H54 (cell line): ENCODE data around the gene ARID3B.

Experiments
- DNase-seq: peaks from one replicate; pipeline ENCODE4 v3.0.0; 2011; ENCODE audit warnings: low spot score, mixed read lengths; ENCODE audit not compliant: insufficient read length
- FAIRE-seq: peaks from 3 replicates; lab custom pipeline; 2011; peaks lifted over from hg19 to GRCh38; lab: Jason Lieb, UNC
- POLR2A ChIP-seq: IDR thresholded peaks from 2 replicates; pipeline ENCODE4 v1.6.1; 2011; ENCODE audit warnings: low read depth, mild to moderate bottlenecking, low read length

Gene ARID3B

DNA sequence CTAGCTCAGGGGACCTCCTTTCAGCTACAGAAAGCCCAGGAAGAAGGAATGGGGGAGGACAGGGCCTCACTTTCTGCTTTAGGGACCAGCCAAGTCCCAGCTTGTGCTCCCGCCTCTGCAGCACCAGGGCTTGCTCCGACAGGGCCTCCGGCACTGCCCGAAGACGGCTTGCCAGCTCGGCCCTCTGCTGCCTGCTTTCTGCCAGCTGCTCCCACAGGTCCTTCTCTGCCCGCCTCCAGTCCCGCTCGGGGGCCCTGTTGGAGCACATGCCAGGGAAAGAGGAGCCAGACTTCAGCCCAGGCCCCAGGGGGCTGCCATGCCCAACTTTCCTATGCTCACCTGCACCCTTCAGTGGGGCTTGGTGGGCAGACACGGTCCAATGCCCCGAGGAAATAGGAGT is 70.3 kb downstream of the ARID3B start:
- DNase-seq (no peak), FAIRE-seq (no peak)
- no peak for TF ChIP-seq POLR2A

DNA sequence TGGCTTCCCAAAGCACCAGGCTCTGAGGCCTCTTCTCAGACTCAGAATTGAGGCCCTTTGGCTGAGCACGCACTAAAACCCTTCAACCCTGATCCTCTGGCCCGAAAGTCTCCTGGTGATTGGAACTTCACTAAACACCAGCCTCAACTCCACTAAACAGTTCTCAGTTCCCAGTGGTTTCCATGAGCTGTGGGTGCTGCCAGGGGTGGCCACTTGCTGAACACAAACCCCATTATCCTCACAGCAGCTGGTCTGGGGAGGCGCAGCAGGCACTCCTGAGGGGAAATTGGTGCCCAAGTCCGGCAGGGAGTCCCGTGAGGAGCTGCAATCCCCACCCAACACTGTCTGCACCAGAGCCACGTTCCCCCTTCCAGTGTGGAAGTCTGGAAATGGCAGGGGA is 70.8 kb downstream of the ARID3B start:
- DNase-seq (no peak), FAIRE-seq (no peak)
- TF ChIP-seq POLR2A, result no peak

DNA sequence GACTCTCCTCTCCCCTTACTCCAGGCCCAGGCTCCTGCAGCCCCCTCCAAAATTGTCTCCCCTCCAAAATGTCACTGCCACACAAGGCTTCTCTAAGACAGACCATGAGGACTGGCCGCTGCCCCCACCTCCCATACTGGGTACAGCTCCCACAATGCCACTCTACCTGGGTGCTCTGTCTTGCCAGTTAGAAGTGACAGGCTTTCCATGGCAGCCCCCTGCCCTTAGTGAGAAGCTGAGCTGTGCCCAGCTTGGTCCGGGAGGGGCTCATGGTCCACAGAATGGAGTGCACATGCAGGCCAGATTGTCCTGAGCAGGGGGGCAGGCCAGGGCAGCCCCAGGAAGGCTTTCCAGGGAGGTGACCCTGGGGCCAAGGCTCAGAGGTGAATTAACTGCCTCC is 71.7 kb downstream of the ARID3B start:
- DNase-seq (no peak), FAIRE-seq (no peak)
- TF ChIP-seq POLR2A, result no peak

DNA sequence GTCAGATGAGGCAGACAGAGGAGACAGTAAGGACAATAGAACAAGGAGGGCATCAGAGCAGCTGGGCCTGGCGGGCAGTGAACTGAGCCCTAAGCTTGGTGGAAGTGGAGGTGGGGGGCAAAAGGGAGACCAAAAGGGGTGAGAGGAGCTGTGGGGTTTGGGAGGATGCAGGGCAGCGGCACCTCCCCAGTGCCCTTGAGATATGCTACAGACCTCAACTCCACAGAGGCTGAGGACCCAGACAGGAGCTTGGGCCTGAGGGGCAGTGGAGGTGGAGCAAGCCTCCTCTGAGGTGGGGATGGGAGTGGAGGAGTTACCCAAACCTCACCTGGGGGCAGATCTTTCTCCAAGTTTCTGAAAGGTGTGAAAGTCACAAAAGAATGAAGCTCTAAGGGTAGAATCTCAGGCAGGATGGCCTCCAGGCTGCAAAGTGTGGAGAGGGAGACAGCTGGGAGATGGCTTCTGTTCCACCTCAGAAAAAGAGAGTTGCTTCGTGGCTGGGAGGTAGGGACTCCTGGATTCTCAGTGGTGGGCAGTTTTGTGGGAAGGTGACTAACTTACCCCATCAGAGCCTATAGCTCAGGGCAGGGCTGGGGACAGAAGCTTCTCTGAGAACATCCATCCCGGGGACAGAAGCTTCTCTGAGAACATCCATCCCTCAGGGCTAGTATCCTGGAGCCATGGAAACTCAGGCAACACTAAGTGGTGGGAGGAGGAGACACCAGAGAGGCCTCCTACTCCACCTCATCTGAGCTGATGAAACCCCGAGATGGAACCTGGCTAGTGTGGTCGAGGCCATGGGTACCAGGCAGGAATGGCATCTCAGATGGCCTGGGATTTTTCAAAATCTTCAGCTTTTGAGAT is 72.3 kb downstream of the ARID3B start:
- TF ChIP-seq POLR2A, result no peak
- DNase-seq (no peak), FAIRE-seq (no peak)

DNA sequence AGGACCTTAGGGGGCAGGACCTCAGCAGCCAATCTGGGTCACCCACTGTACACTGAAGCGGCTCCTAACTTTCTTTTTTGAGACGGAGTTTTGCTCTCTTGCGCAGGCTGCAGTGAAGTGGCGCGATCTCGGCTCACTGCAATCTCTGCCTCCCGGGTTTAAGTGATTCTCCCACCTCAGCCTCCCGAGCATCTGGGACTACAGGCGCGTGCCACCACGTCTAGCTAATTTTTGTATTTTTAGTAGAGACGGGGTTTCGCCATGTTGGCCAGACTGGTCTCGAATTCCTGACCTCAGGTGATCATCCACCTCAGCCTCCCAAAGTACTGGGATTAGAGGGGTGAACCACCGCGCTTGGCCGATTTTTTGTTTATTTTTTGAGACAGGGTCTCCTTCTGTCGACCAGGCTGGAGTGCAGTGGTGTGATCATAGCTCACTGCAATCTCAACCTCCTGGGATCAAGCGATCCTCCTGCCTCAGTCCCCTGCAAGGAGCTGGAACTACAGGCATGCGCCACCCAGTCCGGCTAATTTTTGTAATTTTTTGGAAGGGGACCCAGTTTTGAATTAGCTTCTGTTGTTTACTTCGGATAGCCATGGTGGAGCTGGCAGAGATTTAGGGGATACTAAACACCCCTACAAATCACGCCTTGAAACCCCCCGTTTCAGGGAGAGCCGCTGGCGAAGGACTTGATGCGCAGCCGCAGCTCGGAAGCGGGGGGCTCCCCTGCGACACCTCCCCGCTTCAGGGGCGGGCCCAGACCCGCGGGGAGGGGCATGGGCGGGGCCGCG is 73.1 kb downstream of the ARID3B start:
- TF ChIP-seq POLR2A, result no peak
- FAIRE-seq (no peak), DNase-seq (no peak)

DNA sequence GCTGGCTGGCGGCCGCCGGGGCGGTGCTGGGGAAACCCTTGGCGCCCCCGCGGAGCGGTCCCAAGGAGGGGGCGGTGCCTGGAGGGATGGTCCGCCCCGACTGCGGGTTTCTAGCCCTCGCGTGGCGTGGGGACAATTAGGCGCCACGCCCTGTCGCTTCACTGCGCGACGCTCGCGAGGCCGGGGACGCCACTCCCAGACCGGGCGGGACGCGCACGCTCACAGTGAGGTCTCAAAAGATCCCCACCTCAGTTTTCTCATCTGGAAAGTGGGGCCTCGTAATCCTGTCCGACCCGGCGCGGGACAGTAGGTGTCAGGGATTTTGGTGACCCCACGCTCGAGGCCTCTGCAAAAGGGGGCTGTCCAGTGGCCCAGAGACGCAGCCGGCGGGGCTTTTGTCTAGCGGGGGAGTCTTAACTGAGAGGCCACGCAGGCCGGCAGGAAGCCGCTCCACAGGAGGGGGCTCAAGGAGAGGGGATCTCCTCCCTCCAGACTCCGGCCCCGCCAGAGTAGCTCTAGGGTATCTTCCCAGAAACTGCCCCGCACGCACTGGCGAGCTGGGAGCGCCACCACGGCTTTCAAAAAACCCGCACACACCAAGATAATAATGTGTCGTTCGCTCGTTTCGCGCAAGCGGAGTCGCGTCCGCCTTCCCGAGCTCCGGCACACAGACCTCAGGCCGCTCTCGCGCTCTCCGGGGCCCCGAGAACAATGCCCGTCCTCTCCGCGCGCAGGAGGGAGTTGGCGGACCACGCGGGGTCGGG is 73.9 kb downstream of the ARID3B start:
- FAIRE-seq (no peak), DNase-seq (peak; percentile 67)
- peak; percentile 51 for TF ChIP-seq POLR2A

DNA sequence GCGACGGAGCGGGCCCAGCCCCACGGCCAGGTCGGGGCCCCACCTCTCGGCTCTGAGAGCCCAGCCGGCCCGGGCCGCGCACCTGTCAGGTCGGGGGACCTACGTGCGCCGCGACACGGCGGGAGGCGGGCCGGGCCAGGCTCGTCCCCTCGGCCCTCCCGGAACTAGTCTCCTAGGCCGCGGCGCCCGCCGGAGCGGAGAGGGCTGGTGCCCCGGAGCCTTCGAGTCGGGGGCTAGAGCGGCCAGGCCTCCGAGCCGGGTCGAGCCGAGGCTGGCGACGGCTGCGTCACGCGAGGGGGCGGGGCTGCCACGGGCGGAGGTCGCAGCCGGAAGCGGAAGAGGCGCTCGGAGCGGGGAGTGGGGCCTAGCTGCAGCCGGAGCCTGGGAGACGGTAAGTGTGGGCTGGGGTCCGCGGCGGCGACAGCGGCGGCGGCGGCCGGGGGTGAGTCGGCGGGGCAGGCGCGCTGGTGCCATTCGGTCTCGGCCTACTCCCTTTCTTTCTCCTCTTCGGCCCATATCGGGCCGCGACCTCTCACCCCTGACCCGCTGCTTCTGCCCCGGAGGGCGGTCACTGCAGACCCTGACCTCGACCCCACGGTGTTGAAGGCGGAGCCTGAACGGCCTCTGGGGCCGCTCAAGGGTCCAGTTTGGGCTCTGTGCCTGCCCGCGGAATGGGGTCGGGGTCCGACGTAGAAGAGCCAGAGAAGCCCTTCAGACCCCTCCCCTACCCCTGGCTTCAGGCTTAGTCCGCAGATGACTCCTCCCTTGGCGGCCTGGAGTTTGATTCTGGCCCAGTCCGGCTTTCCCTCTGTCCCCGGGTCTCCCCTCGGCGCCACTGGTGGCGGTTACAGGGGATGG is 74.7 kb downstream of the ARID3B start, which contains the start of gene CLK3:
Gene CLK3, plus strand, starts transcription at position 329 of the 858 bp plus-strand sequence. CDS start 3,361 bp downstream, outside the sequence.
- FAIRE-seq, result no peak
- DNase-seq, result peak; percentile 82
- TF ChIP-seq POLR2A, result peak; percentile 59; the same call in 1 of the 2 replicates

DNA sequence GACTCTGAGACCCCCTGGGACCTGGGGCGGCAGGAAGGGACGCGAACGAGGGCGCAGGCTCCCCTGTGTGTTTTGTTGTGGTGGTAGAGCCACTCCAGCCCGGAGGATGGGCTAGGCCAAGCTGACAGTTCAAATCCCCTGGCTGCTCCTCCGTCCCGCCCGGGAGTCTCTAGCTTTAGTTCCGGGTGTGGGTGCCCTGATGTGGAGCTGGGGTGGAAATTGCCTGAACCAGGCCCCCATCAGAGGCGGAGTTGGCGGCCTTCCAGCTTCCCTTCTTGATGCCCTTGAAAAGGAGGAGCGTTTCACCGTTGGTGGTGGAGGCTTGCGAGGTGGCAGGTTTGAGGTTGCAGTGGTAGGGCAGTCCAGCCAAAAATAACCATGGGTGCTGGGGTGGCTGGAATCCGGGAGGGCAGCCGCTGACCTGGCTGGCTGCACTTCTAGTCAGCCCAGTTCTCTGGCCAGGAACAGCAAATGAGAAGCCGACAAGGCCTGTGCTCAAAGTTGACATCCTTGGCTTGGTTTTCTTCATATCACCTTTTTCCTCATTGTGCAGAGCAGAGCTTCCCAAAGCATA is 75.4 kb downstream of the ARID3B start:
- DNase-seq, result peak; percentile 46
- peak; percentile 33 for TF ChIP-seq POLR2A
- no peak for FAIRE-seq

DNA sequence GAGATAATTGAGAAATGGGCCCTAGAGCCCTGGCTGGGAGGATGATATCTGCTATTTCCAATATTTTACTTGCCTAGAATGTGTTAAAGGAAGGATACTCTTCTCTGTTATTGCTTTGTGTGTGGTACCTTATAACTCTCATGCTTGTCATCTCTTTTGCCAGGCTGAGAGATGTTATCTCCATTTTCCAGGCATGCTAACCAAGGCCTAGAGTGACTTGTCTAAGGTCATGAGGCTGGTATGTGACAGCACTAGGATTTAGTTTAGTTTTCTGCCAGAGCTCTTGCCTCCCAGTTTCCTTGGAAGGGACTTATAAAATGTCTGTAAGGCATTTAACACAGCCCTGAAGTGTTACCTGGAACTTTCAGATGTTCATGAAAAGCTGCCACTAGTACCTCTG is 76.0 kb downstream of the ARID3B start:
- TF ChIP-seq POLR2A, result no peak
- DNase-seq (no peak), FAIRE-seq (no peak)

DNA sequence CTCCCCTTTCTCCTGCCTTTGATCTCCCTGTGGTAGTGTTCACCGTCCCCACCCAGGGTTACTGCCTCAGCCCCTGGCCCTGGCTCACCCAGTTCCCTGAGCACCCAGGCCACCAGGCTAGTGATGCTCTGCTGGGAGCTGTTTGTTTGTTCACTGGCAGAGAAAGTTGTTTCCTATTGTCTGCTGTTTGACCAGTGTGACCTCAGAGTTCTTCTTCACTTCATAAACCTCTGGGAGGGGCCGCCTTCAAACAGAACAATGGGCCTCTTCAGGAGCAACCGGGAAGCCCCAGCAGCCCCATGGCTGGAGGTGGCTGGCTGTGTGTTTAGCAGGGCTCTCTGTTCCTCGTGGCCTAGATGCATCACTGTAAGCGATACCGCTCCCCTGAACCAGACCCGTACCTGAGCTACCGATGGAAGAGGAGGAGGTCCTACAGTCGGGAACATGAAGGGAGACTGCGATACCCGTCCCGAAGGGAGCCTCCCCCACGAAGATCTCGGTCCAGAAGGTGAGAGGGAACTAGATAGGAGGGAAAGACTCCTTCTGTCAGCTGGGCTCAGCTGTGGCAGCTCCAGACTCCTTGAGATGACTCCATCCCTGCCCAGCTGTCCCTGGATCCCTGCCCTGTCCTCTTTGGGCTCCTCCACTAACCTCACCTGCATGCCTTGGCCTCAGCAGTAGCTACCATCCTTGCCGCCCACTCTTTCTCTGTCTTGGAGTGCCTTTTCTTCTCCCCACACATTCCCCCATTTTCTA is 78.0 kb downstream of the ARID3B start:
- DNase-seq, result no peak
- no peak for TF ChIP-seq POLR2A
- no peak for FAIRE-seq

DNA sequence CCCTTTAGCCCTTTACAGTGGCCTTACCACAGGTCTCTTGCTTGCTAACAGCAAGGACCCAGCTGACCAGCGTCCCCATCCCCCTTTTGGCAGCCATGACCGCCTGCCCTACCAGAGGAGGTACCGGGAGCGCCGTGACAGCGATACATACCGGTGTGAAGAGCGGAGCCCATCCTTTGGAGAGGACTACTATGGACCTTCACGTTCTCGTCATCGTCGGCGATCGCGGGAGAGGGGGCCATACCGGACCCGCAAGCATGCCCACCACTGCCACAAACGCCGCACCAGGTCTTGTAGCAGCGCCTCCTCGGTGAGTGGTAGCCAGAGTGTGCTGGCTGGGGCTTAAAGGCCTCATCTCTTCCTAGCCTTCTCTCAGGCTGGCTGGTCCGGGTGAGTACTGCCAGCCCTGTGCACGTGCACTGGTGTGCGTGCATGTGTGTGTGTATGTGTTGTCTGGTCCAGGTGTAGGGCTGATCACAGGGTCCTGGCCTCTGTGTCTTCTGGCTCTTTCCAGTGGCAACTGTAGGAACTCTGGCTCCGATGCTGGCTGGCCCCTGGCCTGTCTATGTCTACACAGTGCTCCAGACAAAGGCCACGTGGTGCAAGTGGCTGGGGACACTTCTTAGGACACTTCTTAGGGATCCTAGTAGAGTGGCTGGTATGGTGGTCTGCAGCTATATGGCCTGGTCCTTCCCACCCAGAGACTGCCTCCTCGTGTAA is 79.1 kb downstream of the ARID3B start:
- TF ChIP-seq POLR2A, result no peak
- FAIRE-seq (no peak), DNase-seq (no peak)
